ENCODE results near the gene UTP11.

UTP11 gene

GRCh38 chr1:38071312-38072256 is 59.0 kb downstream of the UTP11 start:
- DNase-seq (ENCODE audit: low read depth in 2 of 2): no peak

GRCh38 chr1:38072858-38073257 is 60.3 kb downstream of the UTP11 start:
- no peak for DNase-seq (ENCODE audit: low read depth in 2 of 2)

GRCh38 chr1:38073534-38074301 is 61.2 kb downstream of the UTP11 start:
- no peak for DNase-seq (ENCODE audit: low read depth in 2 of 2)

- no peak for DNase-seq (ENCODE audit: low read depth in 2 of 2)
Measured at GRCh38 chr1:38074302-38074677, 61.8 kb downstream of the UTP11 start.
